ENCODE results near the gene UQCC3.
"Not testable (repeated sequence)": the region's sequence is repeated elsewhere in the genome, so short reads cannot be mapped to it uniquely, and the experiment has no call there.

UQCC3 gene

DNA sequence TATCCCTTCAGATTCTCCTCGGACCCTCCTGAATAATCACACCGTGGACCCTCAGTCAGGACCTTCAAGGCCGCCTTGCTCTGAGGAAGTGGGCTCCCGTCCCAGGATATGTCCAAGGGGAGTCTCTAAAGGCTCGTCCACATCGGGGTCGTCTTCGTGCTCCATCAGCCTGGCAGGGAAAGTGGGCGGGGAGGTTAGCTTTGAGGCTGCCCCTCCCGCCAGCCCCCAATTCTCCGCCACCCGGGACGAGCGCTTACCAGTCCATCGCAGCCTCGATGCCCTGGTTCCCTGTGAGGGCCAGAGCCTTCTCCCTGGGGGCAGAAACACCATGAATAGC lies 6.9 kb downstream of the UQCC3 start:
- Histone ChIP-seq H3K27me3 (ENCODE audit: control insufficient read depth, insufficient read depth, low read length) (no peaks in the 10 kb centered on the region), H3K9me3 (ENCODE audit: control insufficient read depth, insufficient read depth, low read length) (no peaks in the 10 kb centered on the region), H3K36me3 (ENCODE audit: control insufficient read depth, insufficient read depth, low read length) (peaks cover 4% of the 10 kb centered on the region; the same call in 1 of the 2 replicates), H3K4me3 (ENCODE audit: low read length) (peak overlapping the region; percentile 94), H3K27ac (ENCODE audit: low read length) (no peak overlapping the region), H3K4me1 (ENCODE audit: control insufficient read depth, insufficient read depth, low read length) (no peaks in the 10 kb centered on the region)
- WGBS (ENCODE audit: insufficient coverage, insufficient read length): no CpG with 5 or more reads among the region's 16 CpGs
- DNase-seq (ENCODE audit: low read depth, low spot score): no peak

DNA sequence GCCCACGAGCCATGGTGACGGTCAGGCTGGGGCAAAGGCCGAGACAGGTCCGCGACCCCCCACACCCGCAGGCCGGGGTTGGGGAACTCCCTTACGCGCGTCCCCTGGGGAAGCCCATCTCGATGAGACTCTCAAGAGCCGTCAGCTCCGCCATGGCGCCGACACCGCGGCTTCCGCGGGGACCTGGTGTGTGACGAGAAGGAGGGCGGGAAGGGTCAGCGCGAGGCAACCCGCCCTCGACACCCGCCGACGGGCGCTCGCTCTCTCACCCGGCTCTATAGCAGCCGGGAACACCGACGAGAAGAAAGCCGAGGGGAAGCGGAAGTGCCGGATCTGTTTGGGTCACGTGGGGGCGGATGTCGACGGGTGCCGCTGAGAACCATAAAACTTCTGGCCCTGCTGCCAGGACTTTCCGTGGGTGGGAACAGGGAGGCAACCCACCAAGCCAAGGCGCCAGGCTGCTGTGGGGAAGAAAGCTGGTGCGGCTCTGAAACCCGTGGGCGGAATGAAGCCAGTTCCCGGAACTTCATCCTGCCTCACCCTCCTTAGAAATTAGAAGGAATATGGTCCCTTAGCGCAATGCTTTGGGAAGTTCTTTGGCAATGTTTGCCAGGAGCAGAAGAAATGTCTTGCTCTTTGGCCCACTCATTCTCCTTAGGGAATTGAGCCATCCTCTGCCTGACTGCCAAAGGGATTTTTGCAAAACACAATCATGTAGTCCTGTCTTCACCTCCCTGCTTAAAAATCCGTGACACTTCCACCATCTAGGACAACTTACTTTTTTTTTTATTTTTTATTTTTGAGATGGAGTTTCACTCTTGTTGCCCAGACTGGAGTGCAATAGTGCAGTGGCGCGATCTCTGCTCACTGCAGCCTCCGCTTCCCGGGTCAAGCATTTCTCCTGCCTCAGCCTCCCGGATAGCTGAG lies 7.6 kb downstream of the UQCC3 start, which contains the start of gene UBXN1:
TSS of gene UBXN1 (minus strand) at position 304 of the 927 bp plus-strand sequence. CDS start at position 154, 150 bp downstream.
- Histone ChIP-seq H3K4me3 (ENCODE audit: low read length) (peak within 1 kb of the TSS; percentile 94), H3K9me3 (ENCODE audit: control insufficient read depth, insufficient read depth, low read length) (no peaks in the 10 kb centered on the region), H3K4me1 (ENCODE audit: control insufficient read depth, insufficient read depth, low read length) (no peaks in the 10 kb centered on the region), H3K36me3 (ENCODE audit: control insufficient read depth, insufficient read depth, low read length) (peaks cover 4% of the 10 kb centered on the region; the same call in 1 of the 2 replicates), H3K27me3 (ENCODE audit: control insufficient read depth, insufficient read depth, low read length) (no peaks in the 10 kb centered on the region), H3K27ac (ENCODE audit: low read length) (no peak within 1 kb of the TSS)
- WGBS (ENCODE audit: insufficient coverage, insufficient read length): no CpG with 5 or more reads among the region's 55 CpGs
- peak; percentile 50 for DNase-seq (ENCODE audit: low read depth, low spot score)

DNA sequence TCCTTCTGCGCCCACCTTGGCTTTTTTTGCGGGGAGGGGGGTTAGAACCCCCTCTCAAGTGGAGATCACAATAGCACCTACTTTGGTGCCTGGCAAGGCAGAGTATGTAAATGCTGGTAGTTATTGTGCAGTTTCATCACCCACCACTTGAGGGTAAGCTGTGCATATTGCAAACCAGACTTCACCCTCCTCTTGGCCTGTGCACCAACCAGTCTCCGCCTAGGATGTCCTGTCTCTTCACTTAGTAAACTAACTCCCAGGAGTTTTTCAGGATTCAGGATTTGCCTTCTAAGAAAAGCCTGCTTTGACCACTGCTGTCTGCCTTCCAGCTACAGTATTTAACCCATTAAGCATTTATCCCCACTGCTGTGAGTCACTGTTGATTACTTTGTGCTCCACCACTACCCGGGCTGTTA lies 9.4 kb downstream of the UQCC3 start:
- WGBS (ENCODE audit: insufficient coverage, insufficient read length): no CpG with 5 or more reads among the region's 4 CpGs
- Histone ChIP-seq H3K4me3 (ENCODE audit: low read length) (no peak overlapping the region), H3K36me3 (ENCODE audit: control insufficient read depth, insufficient read depth, low read length) (peaks cover 4% of the 10 kb centered on the region; the same call in 1 of the 2 replicates), H3K4me1 (ENCODE audit: control insufficient read depth, insufficient read depth, low read length) (no peaks in the 10 kb centered on the region), H3K27ac (ENCODE audit: low read length) (no peak overlapping the region), H3K27me3 (ENCODE audit: control insufficient read depth, insufficient read depth, low read length) (no peaks in the 10 kb centered on the region), H3K9me3 (ENCODE audit: control insufficient read depth, insufficient read depth, low read length) (no peaks in the 10 kb centered on the region)
- no peak for DNase-seq (ENCODE audit: low read depth, low spot score)

DNA sequence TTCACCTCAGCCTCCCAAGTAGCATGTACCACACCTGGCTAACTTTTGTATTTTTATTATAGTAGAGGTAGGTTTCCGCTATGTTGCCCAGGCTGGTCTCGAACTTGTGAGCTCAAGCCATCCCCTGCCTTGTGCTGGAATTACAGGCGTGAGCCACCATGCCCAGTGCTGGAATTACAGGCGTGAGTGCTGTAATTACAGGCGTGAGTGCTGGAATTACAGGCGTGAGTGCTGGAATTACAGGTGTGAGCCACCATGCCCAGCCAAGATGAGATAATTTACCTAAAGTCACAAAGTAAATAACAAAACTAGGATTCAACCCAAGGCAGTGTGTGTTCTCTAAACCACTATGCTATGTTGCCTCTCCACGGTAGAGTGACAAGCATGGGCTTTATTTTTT lies 11.0 kb downstream of the UQCC3 start:
- Histone ChIP-seq H3K36me3 (ENCODE audit: control insufficient read depth, insufficient read depth, low read length) (peaks cover 2% of the 10 kb centered on the region), H3K27ac (ENCODE audit: low read length) (no peak overlapping the region), H3K4me1 (ENCODE audit: control insufficient read depth, insufficient read depth, low read length) (no peaks in the 10 kb centered on the region), H3K4me3 (ENCODE audit: low read length) (no peak overlapping the region), H3K9me3 (ENCODE audit: control insufficient read depth, insufficient read depth, low read length) (no peaks in the 10 kb centered on the region), H3K27me3 (ENCODE audit: control insufficient read depth, insufficient read depth, low read length) (no peaks in the 10 kb centered on the region)
- no peak for DNase-seq (ENCODE audit: low read depth, low spot score)
- no CpG with 5 or more reads among the region's 7 CpGs for WGBS (ENCODE audit: insufficient coverage, insufficient read length)

DNA sequence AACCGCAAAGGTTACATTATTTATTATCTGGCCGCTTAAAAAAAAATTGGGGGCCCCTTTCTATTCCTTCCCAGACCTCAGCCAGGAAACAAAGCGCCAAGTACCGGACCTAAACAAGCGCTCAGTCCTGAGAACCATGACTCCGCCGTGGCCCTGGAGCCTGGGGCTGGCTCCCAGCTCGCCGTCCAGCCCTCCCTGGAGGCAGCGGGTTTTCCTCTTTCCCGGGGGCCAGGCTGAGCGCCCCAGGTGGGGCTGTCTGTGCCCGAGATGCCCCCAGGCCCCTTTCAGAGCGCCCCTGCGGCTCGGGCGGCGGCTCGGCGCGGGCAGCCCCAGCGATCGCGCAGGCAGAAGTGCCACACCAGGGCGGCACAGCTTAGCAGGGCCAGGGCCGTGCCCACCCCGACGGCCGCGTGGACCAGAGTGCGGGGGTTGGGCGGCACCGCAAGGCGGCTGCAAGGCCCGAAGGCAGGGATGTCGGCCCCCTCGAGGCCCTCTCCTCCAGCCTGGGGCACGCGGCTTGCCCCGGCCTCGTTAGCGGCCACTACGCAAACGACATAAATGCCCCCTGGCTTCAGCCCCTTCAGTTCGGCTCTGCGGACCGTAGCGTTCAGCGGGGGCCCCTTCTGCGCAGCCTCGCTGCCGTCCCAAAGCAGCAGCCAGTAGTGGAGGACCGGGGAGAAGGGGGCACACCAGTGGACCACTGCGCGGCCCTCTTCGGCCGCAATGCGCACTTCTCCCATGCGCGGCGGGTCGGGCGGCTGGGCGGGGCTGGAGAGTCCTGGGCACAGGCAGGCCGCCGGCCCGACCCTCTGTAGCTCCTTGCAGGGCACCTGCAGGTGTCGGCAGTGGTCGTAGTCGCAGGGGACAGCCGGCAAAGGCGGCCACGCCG lies 16.3 kb downstream of the UQCC3 start:
- Histone ChIP-seq H3K4me1 (ENCODE audit: control insufficient read depth, insufficient read depth, low read length) (no peaks in the 10 kb centered on the region), H3K4me3 (ENCODE audit: low read length) (no peak overlapping the region), H3K27me3 (ENCODE audit: control insufficient read depth, insufficient read depth, low read length) (no peaks in the 10 kb centered on the region), H3K27ac (ENCODE audit: low read length) (no peak overlapping the region), H3K9me3 (ENCODE audit: control insufficient read depth, insufficient read depth, low read length) (no peaks in the 10 kb centered on the region), H3K36me3 (ENCODE audit: control insufficient read depth, insufficient read depth, low read length) (peaks cover 16% of the 10 kb centered on the region)
- no peak for DNase-seq (ENCODE audit: low read depth, low spot score)
- 100% methylated on average over 2 of the region's 74 CpGs for WGBS (ENCODE audit: insufficient coverage, insufficient read length)

DNA sequence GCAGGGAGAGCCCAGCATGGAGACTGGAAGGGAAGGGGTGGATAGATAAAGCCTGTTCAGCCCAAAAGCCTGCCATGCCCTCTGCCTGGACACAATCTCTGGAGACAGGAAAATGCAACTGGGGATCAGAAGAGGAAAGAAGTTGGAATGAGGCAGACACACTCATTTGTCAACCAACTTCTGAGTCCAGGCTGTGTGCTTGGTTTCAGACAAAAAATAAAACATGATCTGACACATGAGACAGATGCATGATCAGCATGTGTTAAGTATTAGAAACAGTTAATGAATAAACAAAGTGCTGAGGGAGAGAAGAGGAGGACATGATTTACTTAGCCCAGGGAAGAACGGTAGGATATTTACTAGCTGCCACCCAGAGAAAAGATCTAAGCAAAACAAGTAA lies 17.0 kb downstream of the UQCC3 start:
- H3K4me1 ChIP-seq (ENCODE audit: control insufficient read depth, insufficient read depth, low read length): no peaks in the 10 kb centered on the region
- H3K36me3 ChIP-seq (ENCODE audit: control insufficient read depth, insufficient read depth, low read length): peaks cover 16% of the 10 kb centered on the region
- WGBS (ENCODE audit: insufficient coverage, insufficient read length): no CpG with 5 or more reads among the region's 1 CpG
- H3K27me3 ChIP-seq (ENCODE audit: control insufficient read depth, insufficient read depth, low read length): no peaks in the 10 kb centered on the region
- no peak for DNase-seq (ENCODE audit: low read depth, low spot score)
- no peak overlapping the region for H3K4me3 ChIP-seq (ENCODE audit: low read length)
- H3K9me3 ChIP-seq (ENCODE audit: control insufficient read depth, insufficient read depth, low read length): no peaks in the 10 kb centered on the region
- H3K27ac ChIP-seq (ENCODE audit: low read length): no peak overlapping the region

DNA sequence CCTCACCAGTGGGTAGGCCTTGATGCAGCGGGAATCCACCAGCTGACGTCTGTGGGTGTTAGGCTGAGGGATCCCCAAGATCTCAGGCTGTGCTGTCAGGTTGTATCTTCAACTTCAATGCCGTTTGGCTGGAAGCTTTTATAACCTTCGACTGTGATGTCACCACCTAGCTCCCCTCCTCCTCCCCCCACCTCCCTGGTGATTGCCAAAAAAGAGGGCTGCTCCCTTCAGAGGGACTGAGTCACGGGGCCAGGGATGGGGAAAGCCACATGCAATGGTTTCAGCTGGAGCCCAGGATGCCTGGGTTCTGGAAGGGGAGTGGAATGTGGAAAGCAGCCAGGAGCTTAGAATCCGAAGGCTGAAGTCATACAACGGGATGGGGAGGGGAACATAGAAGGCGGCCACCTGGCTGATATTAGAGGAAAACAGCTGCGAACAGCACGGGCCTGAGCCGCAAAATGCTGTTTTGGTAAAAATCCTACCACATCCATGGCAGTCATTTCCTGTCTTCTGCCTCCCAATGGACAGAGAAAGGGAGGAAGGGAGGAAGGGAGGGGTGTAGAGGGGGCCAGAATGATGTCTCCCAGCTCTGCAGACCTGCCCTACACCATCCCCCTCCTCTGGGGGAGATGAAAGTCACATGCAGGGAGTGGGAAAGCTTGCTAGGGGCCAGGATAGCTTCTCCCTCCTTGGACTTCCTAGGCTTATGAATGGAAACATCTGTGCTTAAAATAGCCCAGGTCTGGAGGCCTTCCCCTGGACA lies 18.1 kb downstream of the UQCC3 start, which contains the start of gene LRRN4CL:
TSS of gene LRRN4CL (minus strand) at position 110 of the 763 bp plus-strand sequence. CDS start 1,022 bp downstream, outside the sequence.
- Histone ChIP-seq H3K27me3 (ENCODE audit: control insufficient read depth, insufficient read depth, low read length) (no peaks in the 10 kb centered on the region), H3K27ac (ENCODE audit: low read length) (no peak within 1 kb of the TSS), H3K4me1 (ENCODE audit: control insufficient read depth, insufficient read depth, low read length) (no peaks in the 10 kb centered on the region), H3K36me3 (ENCODE audit: control insufficient read depth, insufficient read depth, low read length) (peaks cover 16% of the 10 kb centered on the region), H3K9me3 (ENCODE audit: control insufficient read depth, insufficient read depth, low read length) (no peaks in the 10 kb centered on the region), H3K4me3 (ENCODE audit: low read length) (no peak within 1 kb of the TSS)
- no CpG with 5 or more reads among the region's 11 CpGs for WGBS (ENCODE audit: insufficient coverage, insufficient read length)
- no peak for DNase-seq (ENCODE audit: low read depth, low spot score)

DNA sequence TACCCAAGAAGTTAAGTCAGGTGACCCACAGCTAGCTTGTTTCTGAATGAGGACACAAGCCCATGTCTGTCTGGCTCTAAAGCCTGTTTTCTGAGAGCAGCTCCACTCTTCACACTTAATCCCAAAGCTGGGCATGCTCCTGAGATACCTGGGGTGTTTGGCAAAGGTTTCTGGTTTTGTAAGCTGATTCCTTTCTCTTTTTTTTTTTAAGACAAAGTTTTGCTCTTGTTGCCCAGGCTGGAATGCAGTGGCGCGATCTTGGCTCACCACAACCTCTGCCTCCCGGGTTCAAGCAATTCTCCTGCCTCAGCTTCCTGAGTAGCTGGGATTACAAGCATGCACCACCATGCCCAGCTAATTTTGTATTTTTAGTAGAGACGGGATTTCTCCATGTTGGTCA lies 22.2 kb downstream of the UQCC3 start:
- H3K9me3 ChIP-seq (ENCODE audit: control insufficient read depth, insufficient read depth, low read length); H3K4me3 ChIP-seq (ENCODE audit: low read length); H3K27ac ChIP-seq (ENCODE audit: low read length); H3K27me3 ChIP-seq (ENCODE audit: control insufficient read depth, insufficient read depth, low read length); DNase-seq (ENCODE audit: low read depth, low spot score); H3K4me1 ChIP-seq (ENCODE audit: control insufficient read depth, insufficient read depth, low read length): not testable (repeated sequence)
- peaks cover 16% of the 10 kb centered on the region; the same call in 1 of the 2 replicates for H3K36me3 ChIP-seq (ENCODE audit: control insufficient read depth, insufficient read depth, low read length)
- WGBS (ENCODE audit: insufficient coverage, insufficient read length): no CpG with 5 or more reads among the region's 4 CpGs

DNA sequence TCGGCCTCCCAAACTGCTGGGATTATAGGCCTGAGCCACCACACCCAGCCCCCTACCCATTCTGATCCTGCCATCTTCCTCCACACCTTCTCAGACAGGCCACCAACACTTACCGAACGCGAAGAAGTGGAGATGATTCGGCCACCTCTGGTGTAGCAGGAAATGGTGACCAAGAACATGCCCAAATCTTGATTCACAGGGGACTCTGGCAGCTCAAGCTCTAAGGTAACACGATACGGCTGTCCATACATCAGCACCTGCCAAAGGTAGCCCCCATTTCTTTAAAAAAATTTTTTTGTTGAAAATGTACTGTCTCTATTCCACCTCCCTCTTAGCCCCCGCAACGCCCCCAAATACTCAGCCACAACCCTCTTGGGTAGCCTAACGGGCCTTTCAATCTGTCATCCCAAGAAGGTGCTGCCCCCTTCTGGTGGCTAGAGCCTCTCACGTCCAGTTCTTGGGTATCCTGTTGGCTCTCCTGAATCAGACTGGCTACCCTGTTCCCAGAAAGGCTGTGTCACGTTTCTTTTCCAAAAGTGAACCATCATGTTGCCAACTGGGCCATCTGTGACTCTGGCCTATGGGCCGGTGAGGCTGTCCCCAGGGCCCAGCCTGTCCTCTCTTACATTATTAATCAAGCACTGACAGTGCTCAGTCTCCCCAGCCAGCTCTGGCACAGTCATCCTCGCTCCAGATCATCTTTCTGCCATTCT lies 23.1 kb downstream of the UQCC3 start:
- Histone ChIP-seq H3K36me3 (ENCODE audit: control insufficient read depth, insufficient read depth, low read length) (peaks cover 17% of the 10 kb centered on the region; the same call in 1 of the 2 replicates), H3K9me3 (ENCODE audit: control insufficient read depth, insufficient read depth, low read length) (no peaks in the 10 kb centered on the region), H3K27ac (ENCODE audit: low read length) (no peak overlapping the region), H3K4me1 (ENCODE audit: control insufficient read depth, insufficient read depth, low read length) (no peaks in the 10 kb centered on the region), H3K27me3 (ENCODE audit: control insufficient read depth, insufficient read depth, low read length) (no peaks in the 10 kb centered on the region), H3K4me3 (ENCODE audit: low read length) (no peak overlapping the region)
- no CpG with 5 or more reads among the region's 14 CpGs for WGBS (ENCODE audit: insufficient coverage, insufficient read length)
- DNase-seq (ENCODE audit: low read depth, low spot score): no peak

All from iPS DF 6.9 (cell line).